HG03039 (cell line): ENCODE data around the gene GTPBP6.
A peak's percentile ranks its signal among the peaks of the same experiment; 100 is the strongest.

Source experiments
- ATAC-seq: cut with Tn5 transposase; IDR thresholded peaks from one replicate; pipeline ENCODE4 v1.9.1; 2021; ENCODE audit warnings: mild to moderate bottlenecking, moderate library complexity; ENCODE audit not compliant: unreplicated experiment

The GTPBP6 gene, protein sequence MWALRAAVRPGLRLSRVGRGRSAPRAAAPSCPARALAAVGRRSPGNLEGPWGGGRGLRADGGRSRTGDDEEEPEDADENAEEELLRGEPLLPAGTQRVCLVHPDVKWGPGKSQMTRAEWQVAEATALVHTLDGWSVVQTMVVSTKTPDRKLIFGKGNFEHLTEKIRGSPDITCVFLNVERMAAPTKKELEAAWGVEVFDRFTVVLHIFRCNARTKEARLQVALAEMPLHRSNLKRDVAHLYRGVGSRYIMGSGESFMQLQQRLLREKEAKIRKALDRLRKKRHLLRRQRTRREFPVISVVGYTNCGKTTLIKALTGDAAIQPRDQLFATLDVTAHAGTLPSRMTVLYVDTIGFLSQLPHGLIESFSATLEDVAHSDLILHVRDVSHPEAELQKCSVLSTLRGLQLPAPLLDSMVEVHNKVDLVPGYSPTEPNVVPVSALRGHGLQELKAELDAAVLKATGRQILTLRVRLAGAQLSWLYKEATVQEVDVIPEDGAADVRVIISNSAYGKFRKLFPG

GRCh38 chrX:318739-319578 lies at the start of gene GTPBP6:
Gene GTPBP6 (minus strand): TSS chrX:318796. CDS start chrX:318787, 9 bp downstream.
- peak; percentile 83 for ATAC-seq

- ATAC-seq: no peak
Measured at GRCh38 chrX:367866-368265, 49.3 kb upstream of the GTPBP6 start.

DNA sequence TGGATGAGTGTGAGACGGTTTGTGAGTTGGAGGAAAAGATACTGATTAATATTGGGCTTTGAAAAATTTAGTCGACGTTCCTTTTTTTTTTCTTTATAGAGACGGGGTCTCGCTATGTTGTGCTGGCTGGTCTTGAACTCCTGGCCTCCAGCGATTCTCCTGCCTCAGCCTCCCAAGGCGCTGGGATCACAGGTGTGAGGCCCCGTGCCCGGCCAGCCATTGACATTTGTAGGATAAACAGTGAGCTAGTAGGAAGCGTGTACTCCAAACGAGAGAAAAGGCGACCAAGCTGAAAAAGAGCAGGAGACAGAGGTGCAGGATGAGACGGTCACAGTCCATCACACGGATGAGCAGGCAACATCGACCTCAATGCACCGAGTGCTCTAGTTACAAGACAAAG lies 48.8 kb upstream of the GTPBP6 start:
- ATAC-seq: no peak

DNA sequence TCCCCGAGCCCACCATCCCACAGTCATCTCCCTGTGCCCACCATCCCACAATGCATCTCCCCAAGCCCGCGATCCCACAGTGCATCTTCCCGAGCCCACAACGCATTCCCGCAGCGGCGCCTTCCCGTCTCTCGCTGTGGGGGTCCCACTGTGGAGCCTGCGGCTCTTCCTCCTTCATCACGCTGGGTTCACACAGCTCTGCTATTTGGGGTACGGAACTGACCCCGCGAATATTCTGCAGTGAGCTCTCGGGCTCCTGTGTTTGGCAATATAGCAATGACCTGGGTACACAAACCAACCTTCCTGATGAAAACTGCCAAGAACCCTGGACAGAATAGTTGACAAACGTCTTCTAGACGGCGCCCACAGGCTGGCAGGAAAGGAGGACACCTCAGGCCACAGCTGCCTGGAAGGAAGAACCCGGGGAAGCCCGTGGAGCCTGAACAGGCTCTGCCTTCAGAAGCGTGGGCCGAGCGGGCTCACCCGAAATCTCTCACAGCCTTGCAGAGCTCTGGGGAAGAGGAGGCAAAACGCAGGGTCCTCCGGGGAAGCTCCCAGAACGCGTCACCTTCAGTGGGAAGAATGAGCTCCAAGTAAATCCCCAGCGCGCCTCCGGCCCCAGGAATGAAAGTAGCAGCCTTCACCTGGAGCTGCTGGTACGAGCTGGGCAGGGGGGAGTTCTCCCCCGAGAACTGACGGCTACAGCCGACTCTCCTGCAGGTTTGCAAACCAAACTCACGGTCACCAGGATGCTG lies 45.2 kb upstream of the GTPBP6 start:
- no peak for ATAC-seq

- no peak for ATAC-seq
Measured at GRCh38 chrX:362937-363620, 44.5 kb upstream of the GTPBP6 start.

- no peak for ATAC-seq
Measured at GRCh38 chrX:362351-362750, 43.8 kb upstream of the GTPBP6 start.

GRCh38 chrX:361231-362145 lies 42.9 kb upstream of the GTPBP6 start:
- no peak for ATAC-seq

DNA sequence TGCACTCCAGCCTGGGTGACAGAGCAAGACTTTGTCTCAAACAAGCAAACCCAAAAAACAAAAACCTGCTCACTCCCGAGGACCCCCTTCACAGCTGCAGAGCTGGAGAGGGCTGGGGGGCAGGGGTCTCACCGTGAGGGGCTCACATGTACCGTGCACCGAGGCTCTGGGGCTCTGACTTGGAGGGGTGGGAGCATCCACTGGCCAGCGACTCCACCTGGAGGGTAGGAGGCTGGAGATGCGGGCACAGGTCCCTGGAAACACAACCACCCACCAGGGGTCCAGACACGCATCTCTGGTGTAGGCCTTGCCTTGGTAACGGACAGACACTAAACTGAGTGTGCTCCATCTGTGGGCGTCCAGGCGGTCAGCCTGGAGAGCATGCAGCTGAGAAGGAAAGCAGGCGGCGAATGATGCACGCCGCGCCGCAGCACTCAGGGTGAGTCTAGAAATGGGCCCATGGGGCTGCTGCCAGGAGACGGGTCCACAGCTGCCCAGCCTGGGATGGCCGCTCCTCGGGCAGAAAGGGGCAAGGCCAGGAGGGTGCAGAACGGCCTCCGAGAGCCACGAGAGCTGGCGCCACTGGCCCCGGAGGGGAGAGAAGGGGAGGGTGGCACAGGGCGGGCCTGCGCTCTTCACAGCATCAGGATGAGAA lies 42.0 kb upstream of the GTPBP6 start:
- no peak for ATAC-seq

- no peak for ATAC-seq
Measured at GRCh38 chrX:358651-359143, 40.1 kb upstream of the GTPBP6 start.

DNA sequence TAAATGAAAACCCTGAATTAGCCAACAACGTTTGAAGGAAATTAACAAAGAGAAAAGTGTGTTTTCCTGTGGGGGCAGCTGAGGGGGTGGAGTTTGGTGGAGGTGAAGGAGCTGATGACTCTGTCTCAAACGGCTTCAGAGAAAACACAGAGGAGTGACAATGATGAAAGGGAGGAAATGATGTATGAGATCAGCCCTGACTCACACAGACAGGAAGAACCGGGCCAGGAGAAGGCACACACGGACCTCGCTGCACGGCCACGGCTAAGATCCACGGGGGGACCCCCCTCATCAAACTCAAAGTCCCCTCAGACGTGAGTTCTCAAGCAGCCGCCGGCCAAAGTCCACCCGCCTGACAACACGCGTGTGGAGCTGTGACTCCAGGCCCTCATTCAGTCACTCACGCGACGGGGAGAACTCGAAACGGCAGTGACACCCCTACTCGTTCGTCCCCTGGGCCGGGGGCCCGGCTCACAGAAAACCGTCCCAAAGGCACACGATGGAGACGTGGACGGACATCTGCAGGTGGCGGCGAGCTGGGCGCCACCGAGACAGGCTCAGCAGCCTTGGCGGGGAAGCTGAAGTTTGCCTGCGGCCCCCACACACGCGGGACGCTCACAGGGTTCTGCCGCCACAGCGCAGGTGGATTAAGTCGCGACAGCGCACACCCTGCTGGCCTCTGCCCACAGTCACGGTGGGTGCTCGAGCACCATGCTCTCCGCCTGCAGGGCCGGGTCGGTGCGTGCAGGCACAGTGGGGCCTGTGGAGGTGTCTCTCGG lies 39.3 kb upstream of the GTPBP6 start:
- ATAC-seq: no peak

DNA sequence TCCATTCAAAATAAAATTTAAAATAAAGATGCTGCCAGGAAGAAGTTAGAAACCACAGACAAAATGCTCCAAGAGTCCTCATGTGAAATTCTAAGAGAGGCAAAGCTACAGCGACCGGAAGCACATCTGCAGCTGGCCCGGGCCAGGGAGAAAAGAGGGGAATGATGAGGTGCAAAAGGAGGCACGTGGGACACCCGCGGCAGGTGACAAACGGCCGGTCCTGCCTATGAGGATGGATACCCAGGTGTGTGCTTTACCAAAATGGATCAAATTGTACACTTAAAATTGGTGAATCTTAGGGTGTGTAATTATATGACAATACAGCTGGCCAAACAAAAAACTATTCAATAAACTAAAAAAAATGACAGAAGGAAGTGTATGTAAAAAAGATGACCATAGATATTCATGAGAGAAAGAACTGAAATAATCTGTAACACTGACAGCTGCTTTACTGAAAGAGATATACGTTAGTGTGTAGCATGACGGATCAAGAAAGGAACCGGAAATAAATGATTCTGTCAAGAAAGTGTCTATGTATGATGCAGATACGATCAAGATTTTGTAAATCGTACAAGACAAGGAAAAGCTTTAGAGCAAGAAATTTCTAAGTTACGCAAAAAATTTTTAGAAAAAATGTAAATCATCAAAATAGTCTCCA lies 38.6 kb upstream of the GTPBP6 start:
- no peak for ATAC-seq

- no peak for ATAC-seq
Measured at GRCh38 chrX:356385-357034, 37.9 kb upstream of the GTPBP6 start.

DNA sequence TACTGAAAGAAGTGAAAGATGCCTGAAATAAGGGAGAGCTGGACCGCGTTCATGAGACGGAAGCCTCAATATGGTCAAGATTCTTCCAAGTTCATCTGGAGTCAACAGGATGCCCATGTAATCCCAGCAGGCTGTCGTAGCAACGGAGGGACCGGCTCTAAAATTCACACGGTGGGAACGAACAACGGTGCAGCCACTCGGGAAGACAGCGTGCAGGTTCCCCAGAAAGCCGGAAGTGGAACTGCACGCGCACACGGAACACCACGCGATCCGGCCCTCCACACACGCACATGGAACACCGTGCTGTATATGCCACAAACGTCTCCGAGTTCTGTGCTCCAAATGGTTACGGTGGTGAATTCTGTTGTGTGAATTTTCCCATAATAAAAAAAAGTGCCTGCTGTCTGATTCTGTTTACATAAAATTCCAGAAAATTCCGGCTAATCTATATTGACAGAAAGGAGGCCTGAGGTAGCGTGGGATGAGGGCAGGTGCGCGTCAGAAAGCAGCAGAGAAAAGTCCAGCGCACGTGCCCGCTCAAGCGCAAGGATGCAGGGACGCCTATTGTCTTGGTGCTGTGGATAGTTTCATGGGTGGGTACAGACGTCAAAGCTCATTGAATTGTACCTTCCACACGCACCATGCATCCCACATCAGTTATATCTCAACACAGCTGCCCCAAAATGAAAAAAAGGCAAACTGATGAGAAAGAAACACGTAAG lies 36.9 kb upstream of the GTPBP6 start:
- no peak for ATAC-seq

DNA sequence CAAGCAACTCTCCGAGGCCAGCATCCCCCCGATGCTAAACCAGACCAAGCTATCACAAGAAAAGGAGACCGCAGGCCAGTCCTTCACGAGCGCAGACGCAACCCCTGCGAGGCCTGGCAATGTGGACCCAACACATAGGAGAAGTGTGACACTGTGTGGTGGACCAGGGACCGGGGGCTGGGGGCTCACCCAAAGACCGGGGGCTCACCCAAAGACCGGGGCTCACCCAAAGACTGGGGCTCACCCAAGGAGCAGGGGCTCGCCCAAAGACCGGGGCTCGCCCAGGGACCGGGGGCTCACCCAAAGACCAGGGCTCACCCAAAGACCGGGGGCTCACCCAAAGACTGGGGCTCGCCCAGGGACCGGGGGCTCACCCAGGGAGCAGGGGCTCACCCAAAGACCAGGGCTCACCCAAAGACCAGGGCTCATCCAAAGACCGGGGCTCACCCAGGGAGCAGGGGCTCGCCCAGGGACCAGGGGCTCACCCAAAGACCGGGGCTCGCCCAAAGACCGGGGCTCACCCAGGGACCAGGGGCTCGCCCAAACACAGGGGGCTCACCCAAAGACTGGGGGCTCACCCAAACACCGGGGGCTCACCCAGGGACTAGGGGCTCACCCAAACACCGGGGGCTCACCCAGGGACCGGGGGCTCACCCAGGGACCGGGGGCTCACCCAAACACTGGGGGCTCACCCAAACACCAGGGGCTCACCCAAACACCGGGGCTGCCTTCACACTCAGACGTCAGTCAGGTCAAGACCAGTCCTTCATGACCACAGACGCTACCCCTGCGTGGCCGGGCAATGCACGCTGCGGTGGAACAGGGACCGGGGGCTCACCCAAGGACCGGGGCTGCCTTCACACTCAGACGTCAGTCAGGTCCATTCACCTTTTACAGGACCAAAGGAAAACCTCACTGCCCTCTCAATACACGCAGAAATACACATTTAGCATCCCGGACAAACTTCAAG lies 35.3 kb upstream of the GTPBP6 start:
- ATAC-seq: no peak
